Stimulated activated naive CD8-positive, alpha-beta T cell treated with anti-CD3 and anti-CD28 coated beads, Interleukin-15, Interleukin-2, amounts not matched to agents 100 ng/mL and 50 ng/mL, for 24 hours (primary cell): ENCODE results near the gene DIS3.
"Not testable (repeated sequence)": the region's sequence is repeated elsewhere in the genome, so short reads cannot be mapped to it uniquely, and the experiment has no call there.

Experiments used
- H3K27ac Mint-ChIP-seq: one replicate; pipeline ENCODE4 v1.8.0; 2021; ENCODE audit warnings: mild to moderate bottlenecking, mixed read lengths
- H3K27me3 Mint-ChIP-seq: one replicate; pipeline ENCODE4 v1.8.0; 2021; ENCODE audit warnings: mixed read lengths
- H3K36me3 Mint-ChIP-seq: one replicate; pipeline ENCODE4 v1.8.0; 2021; ENCODE audit warnings: low read depth, mixed read lengths
- H3K4me1 Mint-ChIP-seq: one replicate; pipeline ENCODE4 v1.8.0; 2021; ENCODE audit warnings: low read depth, mixed read lengths
- H3K4me3 Mint-ChIP-seq: one replicate; pipeline ENCODE4 v1.8.0; 2021; ENCODE audit warnings: mild to moderate bottlenecking, mixed read lengths
- H3K9me3 Mint-ChIP-seq: one replicate; pipeline ENCODE4 v1.8.0; 2021; ENCODE audit warnings: mixed read lengths

The DIS3 gene, protein sequence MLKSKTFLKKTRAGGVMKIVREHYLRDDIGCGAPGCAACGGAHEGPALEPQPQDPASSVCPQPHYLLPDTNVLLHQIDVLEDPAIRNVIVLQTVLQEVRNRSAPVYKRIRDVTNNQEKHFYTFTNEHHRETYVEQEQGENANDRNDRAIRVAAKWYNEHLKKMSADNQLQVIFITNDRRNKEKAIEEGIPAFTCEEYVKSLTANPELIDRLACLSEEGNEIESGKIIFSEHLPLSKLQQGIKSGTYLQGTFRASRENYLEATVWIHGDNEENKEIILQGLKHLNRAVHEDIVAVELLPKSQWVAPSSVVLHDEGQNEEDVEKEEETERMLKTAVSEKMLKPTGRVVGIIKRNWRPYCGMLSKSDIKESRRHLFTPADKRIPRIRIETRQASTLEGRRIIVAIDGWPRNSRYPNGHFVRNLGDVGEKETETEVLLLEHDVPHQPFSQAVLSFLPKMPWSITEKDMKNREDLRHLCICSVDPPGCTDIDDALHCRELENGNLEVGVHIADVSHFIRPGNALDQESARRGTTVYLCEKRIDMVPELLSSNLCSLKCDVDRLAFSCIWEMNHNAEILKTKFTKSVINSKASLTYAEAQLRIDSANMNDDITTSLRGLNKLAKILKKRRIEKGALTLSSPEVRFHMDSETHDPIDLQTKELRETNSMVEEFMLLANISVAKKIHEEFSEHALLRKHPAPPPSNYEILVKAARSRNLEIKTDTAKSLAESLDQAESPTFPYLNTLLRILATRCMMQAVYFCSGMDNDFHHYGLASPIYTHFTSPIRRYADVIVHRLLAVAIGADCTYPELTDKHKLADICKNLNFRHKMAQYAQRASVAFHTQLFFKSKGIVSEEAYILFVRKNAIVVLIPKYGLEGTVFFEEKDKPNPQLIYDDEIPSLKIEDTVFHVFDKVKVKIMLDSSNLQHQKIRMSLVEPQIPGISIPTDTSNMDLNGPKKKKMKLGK

DNA sequence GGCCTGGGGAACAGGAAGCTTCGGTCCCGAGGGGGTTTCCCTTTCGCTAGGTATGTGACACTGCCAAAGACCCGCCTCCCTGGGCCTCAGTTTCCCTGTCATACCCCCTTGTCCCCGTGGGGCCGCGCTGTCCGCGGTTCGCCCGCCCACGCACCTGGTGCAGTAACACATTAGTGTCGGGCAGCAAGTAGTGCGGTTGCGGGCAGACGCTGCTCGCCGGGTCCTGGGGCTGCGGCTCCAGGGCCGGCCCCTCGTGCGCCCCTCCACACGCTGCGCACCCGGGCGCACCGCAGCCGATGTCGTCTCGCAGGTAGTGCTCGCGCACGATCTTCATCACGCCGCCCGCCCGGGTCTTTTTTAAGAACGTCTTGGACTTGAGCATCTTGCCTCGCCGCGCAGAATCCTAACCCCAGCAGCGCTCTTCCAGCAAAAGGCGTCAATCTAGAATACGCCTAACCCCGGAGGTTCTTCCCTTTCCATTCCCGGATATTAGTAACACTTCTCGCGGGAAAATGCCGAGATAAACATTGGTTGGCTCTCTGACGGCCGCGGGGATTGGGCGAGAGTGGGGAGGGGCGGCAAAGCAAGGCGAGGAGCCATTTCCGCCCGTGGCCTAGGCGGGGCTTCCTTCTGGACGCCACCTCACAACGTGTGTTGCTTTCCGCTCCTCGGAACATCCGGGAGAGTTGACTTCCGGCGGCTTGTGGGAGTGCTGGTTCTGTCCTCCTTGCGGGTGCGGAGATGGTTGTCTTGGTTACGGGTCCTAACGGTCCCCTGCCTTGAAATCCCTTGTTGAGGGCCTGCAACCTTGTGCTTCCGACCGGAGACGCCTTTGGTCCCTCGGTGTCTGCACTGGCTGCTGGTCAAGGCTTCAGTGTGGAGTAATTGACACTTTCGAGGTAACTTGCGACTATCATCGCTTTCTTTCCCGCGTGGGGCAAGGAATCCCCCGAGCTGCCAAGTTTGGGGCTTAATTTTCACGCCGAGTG lies at the start of gene DIS3, which contains the start of gene PIBF1:
DIS3 (minus strand) TSS at position 450 of the 989 bp plus-strand sequence; CDS start at position 382, 68 bp downstream.
PIBF1 (plus strand) TSS at position 683 of the 989 bp plus-strand sequence. CDS start 1,337 bp downstream, outside the sequence.
- Mint-ChIP-seq H3K4me1 (peaks cover 62% of the 10 kb centered on the region), H3K4me3 (peak within 1 kb of the TSS; percentile 98), H3K36me3 (peaks cover 52% of the 10 kb centered on the region), H3K9me3 (no peaks in the 10 kb centered on the region), H3K27ac (peak within 1 kb of the TSS; percentile 99), H3K27me3 (no peaks in the 10 kb centered on the region)

DNA sequence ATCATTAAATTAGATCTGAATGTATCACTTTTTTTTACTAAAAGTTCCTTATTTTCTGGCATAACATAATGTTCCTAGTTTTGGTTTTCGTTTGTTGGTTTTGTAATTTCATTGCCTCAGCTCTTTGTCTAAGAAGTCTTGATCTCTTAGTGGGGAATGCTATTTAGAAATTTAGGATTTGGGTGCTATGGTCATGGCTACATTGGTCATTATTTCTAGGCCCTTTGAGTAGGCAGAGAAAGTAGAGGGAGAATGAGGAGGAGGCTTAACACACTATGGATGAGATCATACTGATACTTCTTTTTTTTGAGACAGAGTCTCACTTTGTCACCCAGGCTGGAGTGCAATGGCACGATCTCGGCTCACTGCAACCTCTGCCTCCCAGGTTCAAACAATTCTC lies 42.0 kb upstream of the DIS3 start:
- Mint-ChIP-seq H3K4me1 (peaks cover 10% of the 10 kb centered on the region), H3K27ac (no peak overlapping the region), H3K36me3 (peaks cover 67% of the 10 kb centered on the region), H3K9me3 (no peaks in the 10 kb centered on the region), H3K4me3 (no peak overlapping the region), H3K27me3 (no peaks in the 10 kb centered on the region)

DNA sequence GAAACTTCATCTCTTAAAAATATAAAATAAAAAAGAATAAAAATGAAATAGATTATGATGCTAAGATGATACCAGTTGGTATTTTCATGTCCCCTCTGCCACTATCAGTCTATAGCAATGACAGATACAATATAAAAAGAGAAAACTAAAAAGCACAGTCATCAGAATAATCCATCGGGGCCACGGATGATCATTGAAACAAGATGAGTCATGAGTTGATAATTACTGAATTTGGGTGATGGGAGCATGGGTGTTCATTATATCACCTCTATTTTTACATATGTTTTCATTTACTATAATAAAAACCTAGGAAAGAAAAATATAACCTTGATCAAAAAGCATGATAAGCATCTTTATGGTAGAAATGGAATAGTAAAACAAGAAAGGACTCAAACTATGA lies 41.4 kb upstream of the DIS3 start:
- peaks cover 67% of the 10 kb centered on the region for H3K36me3 Mint-ChIP-seq
- no peaks in the 10 kb centered on the region for H3K9me3 Mint-ChIP-seq
- H3K4me1 Mint-ChIP-seq = peaks cover 7% of the 10 kb centered on the region
- H3K4me3 Mint-ChIP-seq = no peak overlapping the region
- H3K27ac Mint-ChIP-seq = no peak overlapping the region
- no peaks in the 10 kb centered on the region for H3K27me3 Mint-ChIP-seq

DNA sequence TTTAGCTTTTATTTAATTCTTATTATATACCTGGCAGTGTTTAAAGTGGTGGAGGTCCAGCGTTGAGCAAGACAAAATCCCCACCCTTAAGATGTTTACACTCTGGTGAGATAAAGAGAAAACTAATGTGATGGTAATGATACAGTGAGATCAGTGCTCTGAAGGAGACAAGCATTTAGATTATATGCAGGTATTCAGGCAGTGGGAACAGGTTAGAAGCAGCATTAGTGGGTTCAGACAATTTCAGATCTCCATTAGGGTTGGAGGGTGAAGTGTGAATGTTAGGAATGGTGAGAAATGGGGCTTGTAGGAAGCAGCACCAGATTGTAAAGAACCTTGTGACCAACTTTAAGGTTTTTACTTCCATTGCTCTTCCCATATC lies 39.2 kb upstream of the DIS3 start:
- Mint-ChIP-seq H3K27ac (no peak overlapping the region), H3K4me3 (no peak overlapping the region), H3K36me3 (peaks cover 59% of the 10 kb centered on the region), H3K4me1 (peaks cover 3% of the 10 kb centered on the region), H3K9me3 (no peaks in the 10 kb centered on the region), H3K27me3 (no peaks in the 10 kb centered on the region)

DNA sequence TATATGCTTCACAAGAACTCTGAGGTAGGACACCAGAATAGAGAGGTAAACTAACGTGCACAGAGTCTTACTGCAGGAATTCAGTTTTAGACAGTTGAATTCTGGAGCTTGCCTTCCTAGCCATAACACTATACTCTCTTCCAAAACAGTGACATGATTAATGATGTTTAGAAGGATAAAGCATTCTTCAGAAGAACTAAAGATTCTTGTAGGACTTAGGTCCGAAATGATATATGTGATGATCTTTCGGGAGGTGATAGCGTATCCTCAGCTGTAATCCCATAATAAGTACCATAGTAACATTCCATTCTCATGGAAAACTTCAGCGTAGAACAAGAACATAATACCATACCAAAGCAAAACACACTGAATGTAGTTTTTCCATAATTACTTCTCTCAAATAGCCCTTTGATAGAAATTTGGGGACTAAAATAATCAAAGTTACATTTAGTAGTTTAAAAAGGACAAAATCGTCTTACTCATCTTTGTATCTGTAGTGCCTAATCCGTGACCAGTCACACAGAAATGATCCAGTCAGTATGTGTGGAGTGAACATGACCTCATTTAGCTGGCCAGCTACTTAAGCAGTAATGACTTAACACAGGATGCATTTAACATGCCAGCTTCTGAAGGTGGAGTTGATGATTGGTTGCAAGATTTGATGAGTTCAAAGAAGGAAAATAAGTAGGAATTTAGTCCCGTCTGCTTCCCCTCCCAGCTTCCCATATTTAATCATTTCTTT lies 38.6 kb upstream of the DIS3 start:
- peaks cover 59% of the 10 kb centered on the region for H3K36me3 Mint-ChIP-seq
- no peaks in the 10 kb centered on the region for H3K27me3 Mint-ChIP-seq
- H3K4me3 Mint-ChIP-seq = no peak overlapping the region
- no peaks in the 10 kb centered on the region for H3K9me3 Mint-ChIP-seq
- H3K27ac Mint-ChIP-seq = no peak overlapping the region
- peaks cover 3% of the 10 kb centered on the region for H3K4me1 Mint-ChIP-seq

DNA sequence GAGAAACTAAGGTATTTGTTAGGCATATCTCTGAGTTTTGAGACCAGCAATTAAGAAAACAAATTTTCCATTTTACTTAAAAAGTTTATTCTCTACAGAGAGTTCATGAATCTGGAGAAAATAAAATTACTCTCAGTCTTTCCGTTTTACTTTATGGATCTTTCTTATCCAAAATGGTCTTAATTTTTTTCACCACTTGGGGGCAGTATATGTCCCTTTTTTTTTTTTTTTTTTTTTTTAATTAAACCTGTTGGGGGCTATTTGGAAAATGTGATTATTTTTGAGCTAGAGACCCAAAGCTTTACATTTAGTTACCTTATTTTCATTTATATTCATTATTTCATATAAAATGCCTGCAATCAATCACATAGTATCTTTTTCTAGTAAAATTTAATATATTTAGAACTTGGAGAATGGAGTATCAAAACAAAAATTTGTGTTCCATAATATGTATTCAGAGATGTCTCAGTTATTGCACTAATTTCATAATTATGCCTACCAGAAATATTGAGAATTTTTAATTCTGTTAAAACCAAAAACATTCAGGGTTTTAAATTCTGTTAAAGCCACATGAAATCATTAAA lies 27.3 kb upstream of the DIS3 start:
- no peaks in the 10 kb centered on the region for H3K27me3 Mint-ChIP-seq
- H3K4me1 Mint-ChIP-seq = no peaks in the 10 kb centered on the region
- H3K36me3 Mint-ChIP-seq = peaks cover 51% of the 10 kb centered on the region
- no peak overlapping the region for H3K27ac Mint-ChIP-seq
- no peak overlapping the region for H3K4me3 Mint-ChIP-seq
- no peaks in the 10 kb centered on the region for H3K9me3 Mint-ChIP-seq

DNA sequence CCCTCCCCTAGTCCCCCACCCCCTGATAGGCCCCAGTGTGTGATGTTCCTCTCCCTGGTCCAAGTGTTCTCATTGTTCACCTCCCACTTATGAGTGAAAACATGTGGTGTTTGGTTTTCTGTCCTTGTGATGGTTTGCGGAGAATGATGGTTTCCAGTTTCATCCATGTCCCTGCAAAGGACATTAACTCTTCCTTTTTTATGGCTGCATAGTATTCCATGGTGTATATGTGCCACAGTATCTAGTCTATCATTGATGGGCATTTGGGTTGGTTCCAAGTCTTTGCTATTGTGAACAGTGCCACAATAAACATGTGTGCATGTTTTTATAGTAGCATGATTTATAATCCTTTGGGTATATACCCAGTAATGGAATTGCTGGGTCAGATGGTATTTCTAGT lies 24.8 kb upstream of the DIS3 start:
- not testable (repeated sequence) for H3K27ac Mint-ChIP-seq, H3K4me3 Mint-ChIP-seq, H3K4me1 Mint-ChIP-seq, H3K27me3 Mint-ChIP-seq, H3K9me3 Mint-ChIP-seq
- H3K36me3 Mint-ChIP-seq = peaks cover 46% of the 10 kb centered on the region

DNA sequence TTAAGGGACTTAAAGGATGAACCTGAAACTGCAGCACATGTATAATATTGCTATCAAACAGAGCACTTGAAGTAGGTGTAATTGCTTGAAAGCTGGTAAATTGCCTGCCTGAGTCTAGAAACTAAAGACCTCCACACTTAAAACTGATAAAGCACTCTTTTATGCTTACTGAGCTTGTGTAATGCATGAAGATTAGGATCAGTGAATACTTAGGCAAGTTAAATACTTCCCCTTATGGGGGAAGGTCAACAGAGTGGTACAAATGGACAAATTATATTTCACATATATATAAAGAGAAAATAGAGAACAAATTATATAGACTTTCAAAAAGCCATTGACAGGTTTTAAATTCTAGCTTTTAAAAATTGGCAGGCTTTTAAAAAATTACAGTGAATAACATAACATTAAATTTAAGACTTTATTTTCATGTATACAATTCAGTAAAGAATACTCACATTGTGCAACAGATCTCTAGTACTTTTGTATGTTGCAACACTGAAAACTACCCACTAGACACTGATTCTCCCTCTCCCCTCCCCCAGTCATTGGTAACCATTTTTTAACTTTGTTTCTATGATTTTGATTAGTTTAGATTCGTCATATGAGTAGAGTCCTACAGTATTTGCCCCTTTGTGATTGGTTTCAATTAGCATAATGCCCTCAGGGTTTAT lies 24.1 kb upstream of the DIS3 start:
- Mint-ChIP-seq H3K9me3 (no peaks in the 10 kb centered on the region), H3K27ac (no peak overlapping the region), H3K4me1 (no peaks in the 10 kb centered on the region), H3K27me3 (no peaks in the 10 kb centered on the region), H3K36me3 (peaks cover 51% of the 10 kb centered on the region), H3K4me3 (no peak overlapping the region)

DNA sequence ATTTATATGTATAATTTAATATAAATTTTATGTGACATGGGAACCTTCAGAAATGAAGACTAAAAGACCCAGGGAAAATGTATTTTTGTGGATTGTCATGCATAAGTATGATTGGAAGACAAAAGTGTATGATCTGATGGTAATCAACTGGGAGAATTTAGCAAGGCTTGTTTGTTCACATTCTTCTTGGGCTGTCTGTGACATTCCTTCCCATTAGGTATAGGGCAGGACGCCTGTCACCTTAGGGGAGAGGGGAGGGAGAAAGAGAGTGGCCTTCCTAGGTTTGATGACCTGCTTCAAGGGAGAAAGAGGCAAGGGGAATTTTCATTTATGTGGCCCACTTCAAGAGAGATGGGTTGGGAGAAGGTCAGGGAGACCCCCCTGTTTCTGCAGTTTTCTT lies 22.6 kb upstream of the DIS3 start:
- Mint-ChIP-seq H3K4me1 (no peaks in the 10 kb centered on the region), H3K27me3 (no peaks in the 10 kb centered on the region), H3K36me3 (peaks cover 57% of the 10 kb centered on the region), H3K27ac (no peak overlapping the region), H3K9me3 (no peaks in the 10 kb centered on the region), H3K4me3 (no peak overlapping the region)

DNA sequence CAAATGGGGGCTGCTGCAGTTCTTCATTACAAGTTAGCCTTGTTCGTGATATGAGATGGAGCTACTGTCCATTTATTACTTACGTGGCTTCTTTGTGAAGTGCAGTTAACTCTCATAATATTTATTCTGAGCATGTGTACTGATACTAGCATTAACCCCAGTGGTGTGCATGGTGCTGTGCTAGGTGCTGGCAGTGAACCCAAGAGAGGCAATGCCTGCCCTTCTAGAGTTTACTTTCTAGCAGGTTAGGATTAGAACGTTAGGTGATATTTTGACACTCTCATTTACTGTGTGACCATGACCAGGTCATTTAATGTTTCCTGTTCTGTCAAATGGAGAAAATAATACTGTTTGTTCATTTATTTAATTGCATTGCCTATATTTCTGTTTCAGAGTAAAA lies 17.1 kb upstream of the DIS3 start:
- no peaks in the 10 kb centered on the region for H3K27me3 Mint-ChIP-seq
- no peak overlapping the region for H3K27ac Mint-ChIP-seq
- no peak overlapping the region for H3K4me3 Mint-ChIP-seq
- H3K36me3 Mint-ChIP-seq = peaks cover 59% of the 10 kb centered on the region
- peaks cover 4% of the 10 kb centered on the region for H3K4me1 Mint-ChIP-seq
- peaks cover 4% of the 10 kb centered on the region for H3K9me3 Mint-ChIP-seq

DNA sequence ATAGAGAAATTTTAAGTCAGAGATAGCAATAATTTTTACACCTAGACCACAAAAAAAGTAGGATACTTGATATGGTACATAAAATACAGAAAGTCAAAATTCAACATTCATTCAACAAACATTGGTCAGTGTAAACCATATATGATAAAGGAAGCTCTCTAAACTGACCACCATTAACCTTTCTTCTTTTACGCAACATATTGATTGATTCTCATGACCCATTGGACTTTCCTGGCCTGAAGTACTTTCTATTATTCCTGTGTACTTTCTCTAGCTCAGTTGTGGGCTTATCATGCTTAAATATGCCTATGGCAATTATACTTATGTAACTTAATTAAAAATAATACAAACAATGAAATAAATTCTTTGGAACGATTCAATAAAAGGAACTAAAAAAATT lies 10.9 kb upstream of the DIS3 start:
- peaks cover 9% of the 10 kb centered on the region for H3K9me3 Mint-ChIP-seq
- H3K4me1 Mint-ChIP-seq = peaks cover 9% of the 10 kb centered on the region
- H3K36me3 Mint-ChIP-seq = peaks cover 60% of the 10 kb centered on the region
- H3K27me3 Mint-ChIP-seq = no peaks in the 10 kb centered on the region
- no peak overlapping the region for H3K27ac Mint-ChIP-seq
- H3K4me3 Mint-ChIP-seq = no peak overlapping the region

DNA sequence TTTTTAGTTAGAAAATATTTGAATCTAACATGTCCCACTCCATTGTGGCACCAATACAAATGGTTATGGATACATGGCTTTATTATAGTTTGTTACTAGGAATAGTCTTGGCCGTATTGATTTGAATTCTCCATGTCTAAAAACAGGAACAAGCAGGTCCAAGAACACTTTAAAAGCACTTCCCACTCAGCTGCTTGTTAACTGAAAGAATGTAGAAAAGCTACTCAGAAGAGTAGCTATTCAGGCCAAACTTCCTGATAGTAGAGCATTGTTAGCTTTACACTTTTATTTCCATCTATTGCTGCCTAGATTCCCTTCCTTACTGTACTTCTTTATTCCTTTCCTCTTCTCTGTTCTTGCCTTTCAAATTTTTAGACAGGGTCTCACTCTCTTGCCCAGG lies 7.1 kb upstream of the DIS3 start:
- H3K27ac Mint-ChIP-seq = no peak overlapping the region
- peaks cover 44% of the 10 kb centered on the region for H3K36me3 Mint-ChIP-seq
- peaks cover 27% of the 10 kb centered on the region for H3K4me1 Mint-ChIP-seq

DNA sequence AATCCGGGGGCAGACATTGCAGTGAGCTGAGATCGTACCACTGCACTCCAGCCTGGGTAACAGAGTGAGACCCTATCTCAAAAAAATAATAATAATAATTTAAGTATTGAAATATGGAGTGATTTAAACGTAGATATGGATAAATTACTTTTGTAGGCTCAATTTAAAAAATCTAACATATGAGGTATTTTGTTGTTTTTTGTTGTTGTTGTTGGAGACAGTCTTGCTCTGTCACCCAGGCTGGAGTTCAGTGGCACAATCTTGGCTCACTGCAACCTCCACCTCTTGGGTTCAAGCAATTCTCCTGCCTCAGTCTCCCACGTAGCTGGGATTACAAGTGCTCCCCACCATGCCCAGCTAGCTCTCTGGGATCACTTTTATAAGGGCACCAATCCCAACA lies 3.0 kb upstream of the DIS3 start:
- H3K27me3 Mint-ChIP-seq, H3K9me3 Mint-ChIP-seq, H3K27ac Mint-ChIP-seq, H3K4me3 Mint-ChIP-seq: not testable (repeated sequence)
- Mint-ChIP-seq H3K4me1 (peaks cover 49% of the 10 kb centered on the region), H3K36me3 (peaks cover 29% of the 10 kb centered on the region)

More for the DNA sequence above, 7.1 kb upstream of the DIS3 start:
- peaks cover 5% of the 10 kb centered on the region for H3K9me3 Mint-ChIP-seq
- H3K27me3 Mint-ChIP-seq = no peaks in the 10 kb centered on the region
- H3K4me3 Mint-ChIP-seq = no peak overlapping the region
